K562 (cell line): Measurements from ENCODE around the gene SLC48A1. TPM values are rescaled to one million over a fixed set of nuclear protein-coding genes. Genes with fewer than 3 reads are reported as not detected.

Experiments
- FOS ChIP-seq: IDR thresholded peaks from 3 replicates; pipeline ENCODE4 v1.6.1; 2011; ENCODE audit not compliant: insufficient read length; ENCODE audit errors: extremely low read depth
- FOXM1 ChIP-seq, 2 experiments: fragments of 450-650 bp in 1 of 2; sonication (generic) in 1 of 2; formaldehyde crosslinking in 1 of 2; IDR thresholded peaks; 2 replicates each; pipeline versions ENCODE4 v1.6.1 to v1.9.0; 2017 to 2022; ENCODE audit warnings: low read depth in 2 of 2, mild to moderate bottlenecking in 2 of 2, missing genetic modification reagents in 1 of 2, moderate library complexity in 1 of 2
- GMEB1 ChIP-seq: fragments of 250-450 bp; sonication (Bioruptor Pico); IDR thresholded peaks from 2 replicates; pipeline ENCODE4 v1.4.0; 2020; ENCODE audit warnings: mild to moderate bottlenecking
- GTF3C2 ChIP-seq: IDR thresholded peaks from 3 replicates; pipeline ENCODE4 v1.6.1; 2011; ENCODE audit warnings: borderline replicate concordance, mild to moderate bottlenecking, moderate library complexity; ENCODE audit not compliant: insufficient read length; ENCODE audit errors: extremely low read depth
- HNRNPUL1 ChIP-seq: fragments of 200-400 bp; formaldehyde crosslinking; IDR thresholded peaks from 2 replicates; pipeline ENCODE4 v1.6.1; 2017; ENCODE audit warnings: low read length
- IRF1 ChIP-seq: sonication (generic); formaldehyde crosslinking; IDR thresholded peaks from 2 replicates; pipeline ENCODE4 v1.8.0; 2022; ENCODE audit warnings: missing genetic modification reagents, mild to moderate bottlenecking, borderline replicate concordance
- MAFG ChIP-seq: fragments of 450-650 bp; conservative IDR thresholded peaks from 2 replicates; pipeline ENCODE4 v1.6.1; 2016; ENCODE audit warnings: missing genetic modification characterization, missing compliant biosample characterization
- MTA1 ChIP-seq: fragments of 450-650 bp; IDR thresholded peaks from 2 replicates; pipeline ENCODE4 v1.6.1; 2017; ENCODE audit warnings: borderline replicate concordance
- NCOA2 ChIP-seq, 2 experiments: fragments of 450-650 bp; IDR thresholded peaks; 2 replicates each; pipeline ENCODE4 v1.6.1; 2018; ENCODE audit warnings: mild to moderate bottlenecking in 2 of 2, moderate library complexity in 1 of 2; ENCODE audit not compliant: partially characterized antibody in 2 of 2
- PURB ChIP-seq: sonication (generic); formaldehyde crosslinking; IDR thresholded peaks from 2 replicates; pipeline ENCODE4 v1.9.0; 2021; ENCODE audit warnings: low read depth, mild to moderate bottlenecking, missing genetic modification reagents
- SFPQ ChIP-seq: fragments of 200-400 bp; formaldehyde crosslinking; IDR thresholded peaks from 2 replicates; pipeline ENCODE4 v1.6.1; 2017; ENCODE audit warnings: mild to moderate bottlenecking, low read depth, low read length, moderate library complexity
- SMAD2 ChIP-seq: fragments of 150-350 bp; IDR thresholded peaks from 2 replicates; pipeline ENCODE4 v1.6.1; 2014; ENCODE audit warnings: low read depth, mild to moderate bottlenecking, low read length
- TAL1 ChIP-seq: fragments of 450-650 bp; IDR thresholded peaks from 2 replicates; pipeline ENCODE4 v1.6.1; 2016; ENCODE audit warnings: mild to moderate bottlenecking
- U2AF2 ChIP-seq: fragments of 200-400 bp; formaldehyde crosslinking; optimal IDR thresholded peaks from 2 replicates; pipeline ENCODE3; 2017; ENCODE audit warnings: low read depth, mild to moderate bottlenecking, low read length
- ZBTB2 ChIP-seq: fragments of 450-650 bp; IDR thresholded peaks from 2 replicates; pipeline ENCODE4 v1.6.1; 2016; ENCODE audit warnings: antibody characterized with exemption
- ZNF174 ChIP-seq: fragments of 250-450 bp; sonication (Bioruptor Pico); IDR thresholded peaks from 2 replicates; pipeline ENCODE4 v1.4.0; 2020; ENCODE audit warnings: mild to moderate bottlenecking
- ZNF707 ChIP-seq: fragments of 250-450 bp; sonication (Bioruptor Pico); conservative IDR thresholded peaks from 2 replicates; pipeline ENCODE4 v1.8.0; 2022; ENCODE audit warnings: inconsistent platforms, mild to moderate bottlenecking, moderate library complexity
- polyA plus RNA-seq, 8 experiments: library from polyadenylated mRNA; depleted of rRNA in 4 of 8; stranded (reverse) in 5 of 8; unstranded in 3 of 8; fragments of >200 nt; fragmentation: Nextera tagmentation in 2 of 8; fragmentation: Illumina TruSeq in 1 of 8; extraction: Ambion mirVana in 2 of 8; extraction: Trizol in 1 of 8; gene quantifications; 2 replicates each; pipeline versions ENCODE4 v1.2.1 to v1.2.3, GENCODE V29; 2011 to 2014; ENCODE audit warnings: inconsistent platforms in 1 of 8, missing spikeins in 1 of 8
- total RNA-seq, 7 experiments: library from RNA; depleted of rRNA in 6 of 7; stranded (reverse); fragments of >200 nt in 6 of 7; fragmentation: Illumina TruSeq in 2 of 7; extraction: Trizol in 2 of 7; gene quantifications; 2 replicates each; pipeline versions ENCODE4 v1.2.1 to v1.2.3, GENCODE V29; 2011 to 2021; ENCODE audit warnings: low replicate concordance in 1 of 7

The SLC48A1 gene
- total and polyA plus RNA-seq, 9 of the 15 experiments (the other 6 are each of a cell fraction or from before 2014, with no cell fraction given): 10.7 to 37.5 (median 18.7) TPM

- TF ChIP-seq GTF3C2 (no peak), MTA1 (no peak), IRF1 (CRISPR knock-in tag) (no peak), GMEB1 (CRISPR knock-in tag) (no peak), SFPQ (no peak), NCOA2 (IDR thresholded peaks at IDR 0.05; ENCODE audit: partially characterized antibody in 2 of 2) (no peak), FOS (no peak), ZNF174 (CRISPR knock-in tag) (no peak), HNRNPUL1 (no peak), ZBTB2 (no peak), MAFG (tag) (no peak), U2AF2 (no peak), FOXM1 (IDR thresholded peaks at IDR 0.05; ENCODE audit: low read depth) (no peak; the same call in 1 of the 2 replicates), FOXM1 (CRISPR knock-in tag; IDR thresholded peaks at IDR 0.05; ENCODE audit: low read depth) (no peak), PURB (no peak), ZNF707 (CRISPR knock-in tag) (no peak), SMAD2 (no peak), TAL1 (no peak)
Measured at GRCh38 chr12:47758834-47759690, 14.0 kb upstream of the SLC48A1 start, which contains the start of gene RAPGEF3 (continued).
